GM21447 (cell line): ENCODE results near the gene KRTAP5-1.

Experiments used
- ATAC-seq: cut with Tn5 transposase; IDR thresholded peaks from one replicate; pipeline ENCODE4 v1.9.1; 2021; ENCODE audit not compliant: unreplicated experiment

Gene KRTAP5-1

GRCh38 chr11:1560649-1561251 is 24.3 kb downstream of the KRTAP5-1 start:
- no peak for ATAC-seq

- no peak for ATAC-seq
These were observed 25.0 kb downstream of the KRTAP5-1 start for GRCh38 chr11:1560002-1560648.

GRCh38 chr11:1559111-1559951 is 25.8 kb downstream of the KRTAP5-1 start:
- ATAC-seq: no peak

GRCh38 chr11:1558775-1559110 is 26.3 kb downstream of the KRTAP5-1 start:
- ATAC-seq: no peak

- no peak for ATAC-seq
These were observed 26.9 kb downstream of the KRTAP5-1 start for GRCh38 chr11:1557904-1558774.

- no peak for ATAC-seq
These were observed 27.8 kb downstream of the KRTAP5-1 start for GRCh38 chr11:1557051-1557884.

- ATAC-seq: no peak
These were observed 28.7 kb downstream of the KRTAP5-1 start for GRCh38 chr11:1556278-1556902.

- no peak for ATAC-seq
These were observed 29.4 kb downstream of the KRTAP5-1 start for GRCh38 chr11:1555713-1556153.

- ATAC-seq: no peak
These were observed 29.9 kb downstream of the KRTAP5-1 start for GRCh38 chr11:1554981-1555712.

- ATAC-seq: no peak
These were observed 31.1 kb downstream of the KRTAP5-1 start for GRCh38 chr11:1553808-1554594.

GRCh38 chr11:1549338-1550330 is 35.4 kb downstream of the KRTAP5-1 start:
- ATAC-seq: no peak

GRCh38 chr11:1548221-1549070 is 36.6 kb downstream of the KRTAP5-1 start:
- ATAC-seq: no peak

- no peak for ATAC-seq
These were observed 37.5 kb downstream of the KRTAP5-1 start for GRCh38 chr11:1547467-1548098.

- no peak for ATAC-seq
These were observed 38.3 kb downstream of the KRTAP5-1 start for GRCh38 chr11:1546536-1547466.

- ATAC-seq: no peak
These were observed 39.0 kb downstream of the KRTAP5-1 start for GRCh38 chr11:1546077-1546535.
